IMR-90 (cell line): ENCODE results near the gene IL10.

ENCODE experiments used
- CTCF ChIP-seq: conservative IDR thresholded peaks from 2 replicates; pipeline ENCODE4 v1.5.1; 2012; ENCODE audit warnings: mild to moderate bottlenecking, low read depth, low read length, improper control_type of control experiment
- ELK1 ChIP-seq: fragments of 150-350 bp; IDR thresholded peaks from 2 replicates; pipeline ENCODE4 v1.6.1; 2016; ENCODE audit warnings: low read depth, mild to moderate bottlenecking, low read length, moderate library complexity, borderline replicate concordance
- MXI1 ChIP-seq: IDR thresholded peaks from 2 replicates; pipeline ENCODE4 v1.6.1; 2012; ENCODE audit warnings: low read depth, mild to moderate bottlenecking, low read length, moderate library complexity, borderline replicate concordance
- POLR2A ChIP-seq: IDR thresholded peaks from 2 replicates; pipeline ENCODE4 v1.6.1; 2012; ENCODE audit warnings: mild to moderate bottlenecking, low read depth, low read length
- RFX5 ChIP-seq: IDR thresholded peaks from 2 replicates; pipeline ENCODE4 v1.8.0; 2012; ENCODE audit warnings: low read depth, mild to moderate bottlenecking, low read length, moderate library complexity

DNA sequence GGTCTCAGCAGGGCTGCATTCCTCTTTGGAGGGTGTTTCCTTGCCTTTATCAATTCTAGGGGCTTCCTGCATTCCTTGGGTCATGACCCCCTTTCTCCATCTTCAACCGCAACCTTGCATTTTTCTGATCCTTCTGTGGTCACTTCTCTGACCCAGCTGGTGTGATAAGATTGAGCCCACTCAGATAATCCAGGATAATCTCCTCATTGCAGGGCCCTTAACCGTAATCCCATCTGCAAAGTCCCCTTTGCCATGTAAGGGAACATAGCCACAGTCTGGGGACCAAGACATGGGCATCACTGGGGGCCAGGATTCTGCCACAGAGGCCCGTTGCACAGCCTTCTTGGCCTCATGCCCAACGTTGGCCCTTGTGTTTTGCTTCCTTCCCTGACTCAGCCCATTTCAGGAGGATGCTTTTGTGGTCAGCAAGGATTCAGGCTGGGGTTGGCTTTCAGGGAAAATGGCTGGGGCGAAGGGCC lies 36.7 kb downstream of the IL10 start:
- no peak for TF ChIP-seq ELK1
- TF ChIP-seq CTCF: no peak
- no peak for TF ChIP-seq POLR2A
- TF ChIP-seq RFX5: no peak
- TF ChIP-seq MXI1: no peak
